SJCRH30 (cell line): ENCODE results near the gene DQX1. TPM values are rescaled to one million over a fixed set of nuclear protein-coding genes. Genes with fewer than 3 reads are reported as not detected.
"Not testable (repeated sequence)": the region's sequence is repeated elsewhere in the genome, so short reads cannot be mapped to it uniquely, and the experiment has no call there.

Experiments
- DNase-seq, 2 experiments: peaks; one replicate each; pipeline ENCODE4 v3.0.0-alpha.2; 2015 to 2020
- H3K27ac ChIP-seq: fragments of 250-450 bp; sonication (Bioruptor Pico); 2 replicates; pipeline ENCODE4 v1.5.1; 2020; ENCODE audit warnings: mild to moderate bottlenecking, moderate library complexity
- H3K27me3 ChIP-seq: fragments of 250-450 bp; sonication (Bioruptor Pico); 2 replicates; pipeline ENCODE4 v1.5.1; 2020; ENCODE audit warnings: mild to moderate bottlenecking, moderate library complexity
- H3K36me3 ChIP-seq: fragments of 250-450 bp; sonication (Bioruptor Pico); 2 replicates; pipeline ENCODE4 v1.5.1; 2020; ENCODE audit warnings: mild to moderate bottlenecking, moderate library complexity
- H3K4me1 ChIP-seq: fragments of 250-450 bp; sonication (Bioruptor Pico); 2 replicates; pipeline ENCODE4 v1.5.1; 2020; ENCODE audit warnings: mild to moderate bottlenecking, moderate library complexity
- H3K4me3 ChIP-seq: fragments of 250-450 bp; sonication (Bioruptor Pico); 2 replicates; pipeline ENCODE4 v1.5.1; 2020; ENCODE audit warnings: mild to moderate bottlenecking, moderate library complexity
- H3K9me3 ChIP-seq: fragments of 250-450 bp; sonication (Bioruptor Pico); replicated peaks from 2 replicates; pipeline ENCODE4 v1.5.1; 2020; ENCODE audit warnings: mild to moderate bottlenecking, moderate library complexity
- total RNA-seq: library from RNA; depleted of rRNA; stranded (reverse); fragments of >200 nt; shearing (Covaris generic); gene quantifications from 2 replicates; pipeline ENCODE4 v1.2.3, GENCODE V29; 2014

The DQX1 gene
- total RNA-seq, 1 experiment from 2014 or later, result 0.30 TPM

DNA sequence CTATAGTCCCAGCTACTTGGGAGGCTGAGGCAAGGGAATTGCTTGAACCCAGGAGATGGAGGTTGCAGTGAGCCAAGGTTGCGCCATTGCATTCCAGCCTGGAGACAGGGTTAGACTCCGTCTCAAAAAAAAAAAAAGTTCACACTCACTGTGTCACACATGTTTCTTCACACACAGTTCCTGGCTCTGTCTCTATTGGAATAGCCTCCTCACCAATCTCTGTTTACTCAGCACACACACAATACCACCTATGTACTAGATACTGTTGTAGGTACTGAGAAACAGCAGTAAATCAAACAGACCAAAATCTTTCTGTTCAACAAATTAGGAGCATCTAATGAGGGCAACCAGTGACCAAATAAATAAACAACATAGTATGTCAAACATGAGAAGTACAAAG is 39.9 kb downstream of the DQX1 start:
- H3K27me3 ChIP-seq, result no peaks in the 10 kb centered on the region

GRCh38 chr2:74483675-74484164 is 42.3 kb downstream of the DQX1 start:
- not testable (repeated sequence) for H3K9me3 ChIP-seq, H3K36me3 ChIP-seq, H3K27me3 ChIP-seq, H3K4me1 ChIP-seq, DNase-seq
- peak overlapping the region; percentile 93 for H3K4me3 ChIP-seq
- H3K27ac ChIP-seq, result peak overlapping the region; percentile 87; the same call in 1 of the 2 replicates

More for the DNA sequence above, 39.9 kb downstream of the DQX1 start:
- Histone ChIP-seq H3K36me3 (peaks cover 6% of the 10 kb centered on the region; the same call in 1 of the 2 replicates), H3K4me1 (peaks cover 4% of the 10 kb centered on the region), H3K27ac (no peak overlapping the region), H3K4me3 (no peak overlapping the region), H3K9me3 (no peaks in the 10 kb centered on the region)
- no peak for DNase-seq

GRCh38 chr2:74482801-74483674 is 43.0 kb downstream of the DQX1 start, which contains the start of the genes CCDC142 and TTC31:
TSS of gene CCDC142 (minus strand) at chr2:74482998. CDS start at chr2:74482837, 161 bp downstream.
TSS of gene TTC31 (plus strand) at chr2:74483081. CDS start at chr2:74483096, 15 bp downstream.
- H3K9me3 ChIP-seq, result no peaks in the 10 kb centered on the region
- no peaks in the 10 kb centered on the region for H3K27me3 ChIP-seq
- peaks cover 4% of the 10 kb centered on the region; the same call in 1 of the 2 replicates for H3K36me3 ChIP-seq
- H3K4me1 ChIP-seq, result peaks cover 4% of the 10 kb centered on the region
- H3K27ac ChIP-seq, result peak within 1 kb of the TSS; percentile 87
- H3K4me3 ChIP-seq, result peak within 1 kb of the TSS; percentile 93
- DNase-seq, result peak; percentile 97 to 99

GRCh38 chr2:74481961-74482800 is 43.9 kb downstream of the DQX1 start:
- DNase-seq, result peak; percentile 52 to 72
- peaks cover 4% of the 10 kb centered on the region for H3K4me1 ChIP-seq
- H3K36me3 ChIP-seq, result peaks cover 4% of the 10 kb centered on the region; the same call in 1 of the 2 replicates
- peak overlapping the region; percentile 87 for H3K27ac ChIP-seq
- H3K27me3 ChIP-seq, result no peaks in the 10 kb centered on the region
- H3K4me3 ChIP-seq, result peak overlapping the region; percentile 93
- no peaks in the 10 kb centered on the region for H3K9me3 ChIP-seq

GRCh38 chr2:74481431-74481830 is 44.6 kb downstream of the DQX1 start:
- Histone ChIP-seq H3K27ac (no peak overlapping the region), H3K27me3 (no peaks in the 10 kb centered on the region), H3K4me3 (peak overlapping the region; percentile 93), H3K4me1 (peaks cover 4% of the 10 kb centered on the region), H3K9me3 (no peaks in the 10 kb centered on the region), H3K36me3 (peaks cover 4% of the 10 kb centered on the region; the same call in 1 of the 2 replicates)
- no peak for DNase-seq

DNA sequence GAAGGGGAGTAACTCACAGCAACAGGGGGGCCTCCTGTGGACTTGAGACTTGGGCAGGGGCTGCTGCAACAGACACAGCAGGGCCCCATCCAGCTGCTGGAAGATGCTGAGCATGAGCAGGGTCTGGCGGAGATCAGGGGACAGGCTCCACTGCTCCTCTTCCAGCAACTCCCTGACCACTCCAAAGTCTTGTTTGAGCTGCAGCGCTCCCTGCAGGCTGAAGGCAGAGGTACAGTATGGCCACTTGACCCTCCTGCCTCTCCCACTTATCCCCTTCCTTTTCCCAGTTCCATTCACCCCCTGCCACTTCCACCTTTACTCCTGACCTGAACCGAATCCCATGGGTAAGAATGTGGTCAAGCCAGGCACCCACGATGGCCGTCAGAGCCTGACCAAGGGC is 51.1 kb downstream of the DQX1 start:
- no peak overlapping the region for H3K4me3 ChIP-seq
- DNase-seq, result peak; percentile 37 to 51

DNA sequence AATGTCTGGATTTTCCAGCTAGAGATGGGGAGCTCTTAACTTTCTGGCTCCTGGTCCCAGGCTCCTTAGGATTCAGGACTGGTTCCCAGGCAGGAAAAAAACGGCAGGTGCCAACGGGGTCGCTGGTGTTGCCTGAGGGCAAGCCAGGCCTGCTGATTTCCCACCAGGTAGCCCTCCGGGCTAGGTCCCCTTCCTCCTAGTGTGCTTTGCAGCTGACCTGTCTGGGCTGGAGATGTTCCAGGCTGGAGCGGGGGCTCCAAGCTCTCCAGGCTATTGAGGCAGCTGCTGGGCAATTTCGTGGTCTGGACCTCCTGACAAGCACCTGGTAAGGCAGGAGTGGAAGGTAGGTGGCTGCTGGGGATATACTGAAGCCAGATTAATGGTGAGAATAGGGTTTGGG is 51.5 kb downstream of the DQX1 start:
- no peak overlapping the region for H3K27ac ChIP-seq
- peaks cover 7% of the 10 kb centered on the region; the same call in 1 of the 2 replicates for H3K36me3 ChIP-seq
- no peaks in the 10 kb centered on the region for H3K9me3 ChIP-seq
- peaks cover 3% of the 10 kb centered on the region; the same call in 1 of the 2 replicates for H3K4me1 ChIP-seq
- H3K4me3 ChIP-seq, result no peak overlapping the region
- DNase-seq, result no peak
- H3K27me3 ChIP-seq, result no peaks in the 10 kb centered on the region

More for the DNA sequence above, 51.1 kb downstream of the DQX1 start:
- H3K36me3 ChIP-seq, result peaks cover 7% of the 10 kb centered on the region; the same call in 1 of the 2 replicates
- no peaks in the 10 kb centered on the region for H3K9me3 ChIP-seq
- H3K4me1 ChIP-seq, result peaks cover 3% of the 10 kb centered on the region; the same call in 1 of the 2 replicates
- no peaks in the 10 kb centered on the region for H3K27me3 ChIP-seq
- no peak overlapping the region for H3K27ac ChIP-seq

DNA sequence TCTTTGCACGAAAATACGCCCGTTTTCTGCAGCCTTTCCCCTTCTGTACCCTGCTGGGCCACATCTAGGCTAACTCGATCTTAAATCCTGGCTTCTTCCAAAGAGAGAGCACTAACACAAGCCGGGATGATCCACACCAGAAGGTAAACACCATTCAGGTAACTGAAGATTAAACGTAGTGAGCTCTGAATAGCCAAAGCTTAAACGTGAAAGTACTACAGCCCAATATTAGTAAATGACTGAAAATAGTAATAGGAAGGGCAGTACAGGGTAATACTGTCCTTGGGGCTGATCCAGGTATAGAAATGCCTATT is 53.1 kb downstream of the DQX1 start:
- peaks cover 3% of the 10 kb centered on the region; the same call in 1 of the 2 replicates for H3K4me1 ChIP-seq
- H3K36me3 ChIP-seq, result peaks cover 7% of the 10 kb centered on the region; the same call in 1 of the 2 replicates
- no peak for DNase-seq

DNA sequence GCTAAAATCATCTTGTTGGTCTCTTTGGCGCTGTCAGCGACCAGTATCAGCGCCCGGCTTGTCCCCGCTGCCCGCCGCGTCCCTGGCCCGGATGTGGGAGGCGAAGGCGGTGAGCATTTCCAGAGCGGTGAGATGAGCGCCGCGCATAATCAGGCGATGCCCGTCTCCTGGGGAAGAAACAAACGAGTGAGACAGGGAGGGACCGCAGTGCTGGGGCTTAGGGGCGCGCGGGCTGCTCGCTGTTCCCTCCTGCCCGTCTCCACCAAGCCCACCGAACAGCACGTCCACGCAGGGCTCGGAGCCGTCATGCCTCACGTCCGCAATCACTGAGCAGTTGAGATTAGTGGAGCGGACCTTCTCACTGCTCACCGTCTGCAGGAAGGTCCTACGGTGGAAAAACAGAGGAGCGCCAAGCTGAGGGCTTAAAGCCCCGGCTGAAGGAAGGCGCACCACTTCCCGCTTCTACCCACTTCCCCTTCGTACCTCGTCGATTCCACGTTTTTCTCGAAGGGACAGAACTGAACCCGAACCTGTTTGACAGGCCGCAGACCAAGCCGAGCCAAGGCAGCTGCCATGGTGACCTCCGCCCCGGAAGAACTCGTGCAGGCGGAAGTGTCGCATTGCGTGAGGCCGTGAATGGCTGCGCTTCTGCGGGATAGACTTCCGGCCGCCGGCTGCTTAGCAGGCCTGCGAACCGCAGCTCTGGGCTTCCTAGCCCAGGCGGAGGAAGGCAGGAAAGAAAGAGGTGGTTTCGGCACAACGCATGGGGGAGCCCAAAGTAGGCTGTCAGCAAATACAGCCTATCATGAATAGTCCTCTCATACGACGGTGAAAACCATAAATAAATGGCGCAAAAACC is 53.7 kb downstream of the DQX1 start, which contains the start of gene MRPL53:
Gene MRPL53, minus strand, starts transcription at position 595 of the 859 bp plus-strand sequence. Its CDS starts 20 bp downstream, at position 575.
- H3K4me3 ChIP-seq, result peak within 1 kb of the TSS; percentile 78
- peaks cover 3% of the 10 kb centered on the region; the same call in 1 of the 2 replicates for H3K4me1 ChIP-seq
- no peaks in the 10 kb centered on the region for H3K9me3 ChIP-seq
- peak within 1 kb of the TSS; percentile 76 for H3K27ac ChIP-seq
- peaks cover 7% of the 10 kb centered on the region; the same call in 1 of the 2 replicates for H3K36me3 ChIP-seq
- no peaks in the 10 kb centered on the region for H3K27me3 ChIP-seq
- peak; percentile 96 to 98 for DNase-seq

More for the DNA sequence above, 53.1 kb downstream of the DQX1 start:
- H3K27ac ChIP-seq, result peak overlapping the region; percentile 76
- peak overlapping the region; percentile 78 for H3K4me3 ChIP-seq
- H3K27me3 ChIP-seq, result no peaks in the 10 kb centered on the region
- no peaks in the 10 kb centered on the region for H3K9me3 ChIP-seq

- Histone ChIP-seq H3K27me3 (no peaks in the 10 kb centered on the region), H3K4me1 (peaks cover 3% of the 10 kb centered on the region; the same call in 1 of the 2 replicates), H3K36me3 (peaks cover 7% of the 10 kb centered on the region; the same call in 1 of the 2 replicates), H3K27ac (peak overlapping the region; percentile 76), H3K9me3 (no peaks in the 10 kb centered on the region), H3K4me3 (peak overlapping the region; percentile 78)
- DNase-seq, result no peak
These were observed 54.5 kb downstream of the DQX1 start for GRCh38 chr2:74471332-74472065.

DNA sequence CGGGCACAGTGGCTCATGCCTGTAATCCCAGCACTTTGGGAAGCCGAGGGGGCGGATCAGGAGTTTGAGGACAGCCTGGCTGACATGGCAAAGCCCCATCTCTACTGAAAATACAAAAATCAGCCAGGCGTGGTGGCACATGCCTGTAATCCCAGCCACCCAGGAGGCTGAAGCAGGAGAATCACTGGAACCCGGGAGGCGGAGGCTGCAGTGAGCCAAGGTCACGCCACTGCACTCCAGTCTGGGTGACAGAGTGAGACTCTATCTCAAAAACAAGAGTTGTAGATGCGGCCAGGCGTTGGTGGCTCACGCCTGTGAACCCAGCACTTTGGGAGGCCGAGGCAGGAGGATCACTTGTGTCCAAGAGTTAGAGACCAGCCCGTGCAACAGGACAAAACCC is 55.3 kb downstream of the DQX1 start:
- not testable (repeated sequence) for H3K9me3 ChIP-seq, H3K4me3 ChIP-seq, DNase-seq, H3K36me3 ChIP-seq, H3K4me1 ChIP-seq, H3K27ac ChIP-seq, H3K27me3 ChIP-seq
